NCI-H128 (cell line): ENCODE data around the gene NAT16.
A peak's percentile ranks its signal among the peaks of the same experiment; 100 is the strongest.
"Not testable (repeated sequence)": the region's sequence is repeated elsewhere in the genome, so short reads cannot be mapped to it uniquely, and the experiment has no call there.

Source experiments
- DNase-seq: peaks from one replicate; lab custom pipeline; 2025; ENCODE audit not compliant: unreplicated experiment; lab: John Stamatoyannopoulos, UW

The NAT16 gene

GRCh38 chr7:101202603-101202918 lies 22.5 kb upstream of the NAT16 start:
- no peak for DNase-seq

- no peak for DNase-seq
Observed at GRCh38 chr7:101201695-101202602, 21.9 kb upstream of the NAT16 start.

- no peak for DNase-seq
Observed at GRCh38 chr7:101200862-101201599, 20.9 kb upstream of the NAT16 start, which contains the start of gene MOGAT3. Gene MOGAT3 (minus strand): TSS chr7:101201036. CDS start chr7:101200854, 182 bp downstream.

- no peak for DNase-seq
Observed at GRCh38 chr7:101200504-101200861, 20.4 kb upstream of the NAT16 start.

- DNase-seq = not testable (repeated sequence)
Observed at GRCh38 chr7:101199522-101199921, 19.4 kb upstream of the NAT16 start.

GRCh38 chr7:101198476-101198875 lies 18.4 kb upstream of the NAT16 start:
- no peak for DNase-seq

GRCh38 chr7:101197991-101198390 lies 17.9 kb upstream of the NAT16 start:
- DNase-seq = no peak

GRCh38 chr7:101195884-101196283 lies 15.8 kb upstream of the NAT16 start:
- DNase-seq = no peak

GRCh38 chr7:101189109-101189508 lies 9.0 kb upstream of the NAT16 start:
- no peak for DNase-seq

GRCh38 chr7:101186844-101187428 lies 6.8 kb upstream of the NAT16 start:
- DNase-seq = no peak

GRCh38 chr7:101186194-101186593 lies 6.1 kb upstream of the NAT16 start:
- DNase-seq = no peak

- DNase-seq = no peak
Observed at GRCh38 chr7:101185258-101185839, 5.3 kb upstream of the NAT16 start.

- no peak for DNase-seq
Observed at GRCh38 chr7:101179713-101180112, 380 bp downstream of the NAT16 start.

GRCh38 chr7:101179117-101179516 lies 976 bp downstream of the NAT16 start:
- DNase-seq = no peak

GRCh38 chr7:101177644-101178043 lies 2.4 kb downstream of the NAT16 start:
- DNase-seq = no peak

- no peak for DNase-seq
Observed at GRCh38 chr7:101175664-101176063, 4.4 kb downstream of the NAT16 start.

GRCh38 chr7:101174322-101174854 lies 5.7 kb downstream of the NAT16 start:
- DNase-seq = no peak

GRCh38 chr7:101173752-101174244 lies 6.3 kb downstream of the NAT16 start:
- DNase-seq = no peak

- peak; percentile 63 for DNase-seq
Observed at GRCh38 chr7:101172854-101173751, 7.0 kb downstream of the NAT16 start.
